Measurements from ENCODE around the gene TOR1A. TPM values are rescaled to one million over a fixed set of nuclear protein-coding genes. Genes with fewer than 3 reads are reported as not detected.

Gene TOR1A
- total RNA-seq, 5 donors from 2014 or later (not counting 1 experiment from before 2014, with no cell fraction given) = 16.6 to 39.3 (median 34.1) TPM

GRCh38 chr9:129835128-129835859 lies 11.4 kb upstream of the TOR1A start, which contains the start of the genes C9orf78 and USP20:
C9orf78 (minus strand) TSS chr9:129835275; CDS start chr9:129835221, 54 bp downstream.
USP20 (plus strand) TSS chr9:129835458; CDS start chr9:129852556, 17,098 bp downstream.
- Mint-ChIP-seq H3K4me3 (peak within 1 kb of the TSS; percentile 97 to 99 (median 97)), H3K27ac (peak within 1 kb of the TSS; percentile 97), H3K27me3 (no peaks in the 10 kb centered on the region), H3K36me3 (peaks cover 15% of the 10 kb centered on the region), H3K9me3 (no peaks in the 10 kb centered on the region), H3K4me1 (peaks cover 61 to 64% (median 63%) of the 10 kb centered on the region in 3 donors)
- under 1% methylated on average over 81 of the region's 81 CpGs for WGBS (ENCODE audit: insufficient coverage)
- peak within 1 kb of the TSS; percentile 75 for H3K27ac ChIP-seq (ENCODE audit: low read length)
- H3K36me3 ChIP-seq (ENCODE audit: control insufficient read depth in 2 of 2, extremely low read depth in 1 of 2, insufficient read depth in 1 of 2, low read length in 1 of 2) = peaks cover 10 to 35% of the 10 kb centered on the region in 2 donors
- peaks cover 35 to 56% of the 10 kb centered on the region in 2 experiments for H3K4me1 ChIP-seq (ENCODE audit: control insufficient read depth in 1 of 2, extremely low read depth in 1 of 2, insufficient read depth in 2 of 2, low read length in 2 of 2)
- CTCF ChIA-PET = interaction anchor here (0.6 to 0.7 kb wide), 2 partner anchors 121 to 997 kb away, joined by 3 to 4 read pairs; no protein-coding TSS in a partner anchor
- H3K9me3 ChIP-seq = no peaks in the 10 kb centered on the region
- H3K27me3 ChIP-seq (replicated peaks in 1 of 2; ENCODE audit: control insufficient read depth in 2 of 2, extremely low read depth in 1 of 2, insufficient read depth in 2 of 2, low read length in 1 of 2) = no peaks in the 10 kb centered on the region
- peak; percentile 90 to 99 (median 96) for DNase-seq
- H3K4me3 ChIP-seq (ENCODE audit: control insufficient read depth in 1 of 2, extremely low read depth in 1 of 2, low read length in 1 of 2) = peak within 1 kb of the TSS; percentile 91
- ATAC-seq (replicated peaks in 1 of 4) = peak; percentile 90 to 95 (median 92)
- POLR2A ChIA-PET = interaction anchor here (0.6 to 1.3 kb wide), 4 partner anchors 9 to 744 kb away, joined by 3 to 6 read pairs (median 4); partner anchors contain the start of gene FUBP3 (in 1 of the 2)

DNA sequence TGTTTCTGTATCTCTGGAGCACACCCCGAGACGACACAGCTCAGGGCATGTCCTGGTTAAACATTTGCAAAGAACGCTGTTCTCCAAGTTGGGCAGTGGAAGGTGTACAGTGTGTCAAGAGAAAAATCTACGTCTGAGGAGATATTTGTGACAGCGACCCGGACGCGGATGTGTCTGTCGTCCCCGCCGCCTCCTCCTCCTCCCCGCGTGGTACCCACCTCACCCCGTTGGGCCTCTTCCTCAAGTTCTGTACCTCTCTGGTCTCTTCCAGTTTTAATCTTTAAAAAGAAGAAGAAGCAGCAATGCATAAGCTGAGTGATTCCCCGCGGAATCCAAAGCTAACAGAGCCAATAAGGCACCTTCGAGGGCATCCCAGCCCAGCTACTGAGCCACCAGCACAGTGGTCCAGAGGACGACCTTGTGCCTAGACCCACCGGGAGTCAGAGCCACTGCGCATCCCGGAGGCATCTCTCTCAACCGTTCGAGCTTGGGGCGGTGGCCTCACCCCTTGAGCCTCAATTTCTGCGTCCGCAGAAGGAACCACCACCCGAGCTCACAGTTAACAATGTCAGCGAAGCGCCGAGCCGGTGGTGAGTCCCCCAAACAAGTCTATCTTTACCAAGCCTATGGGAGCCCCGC lies 10.7 kb upstream of the TOR1A start:
- ATAC-seq (replicated peaks in 1 of 4) = peak; percentile 33 to 43 (median 38)
- peak in 32 of 35 experiments; percentile 27 to 64 (median 52) for DNase-seq
- H3K27ac ChIP-seq (ENCODE audit: low read length) = peak overlapping the region; percentile 75
- no peaks in the 10 kb centered on the region for H3K27me3 Mint-ChIP-seq
- peaks cover 19% of the 10 kb centered on the region for H3K36me3 Mint-ChIP-seq
- ChIA-PET POLR2A (interaction anchor here (0.6 to 1.3 kb wide), 4 partner anchors 8 to 52 kb away, joined by 3 to 4 read pairs (median 3); no protein-coding TSS in a partner anchor), CTCF (interaction anchor here (0.6 to 0.9 kb wide), 3 partner anchors 265 to 996 kb away, joined by 3 read pairs; no protein-coding TSS in a partner anchor)
- peaks cover 54 to 58% (median 57%) of the 10 kb centered on the region in 3 donors for H3K4me1 Mint-ChIP-seq
- peak overlapping the region; percentile 91 for H3K4me3 ChIP-seq (ENCODE audit: control insufficient read depth in 1 of 2, extremely low read depth in 1 of 2, low read length in 1 of 2)
- peak overlapping the region; percentile 97 for H3K27ac Mint-ChIP-seq
- peaks cover 10 to 41% of the 10 kb centered on the region in 2 donors for H3K36me3 ChIP-seq (ENCODE audit: control insufficient read depth in 2 of 2, extremely low read depth in 1 of 2, insufficient read depth in 1 of 2, low read length in 1 of 2)
- 0% methylated on average over 31 of the region's 32 CpGs for WGBS (ENCODE audit: insufficient coverage)
- H3K9me3 ChIP-seq = no peaks in the 10 kb centered on the region
- H3K4me3 Mint-ChIP-seq = peak overlapping the region; percentile 97 to 99 (median 97)
- H3K9me3 Mint-ChIP-seq = no peaks in the 10 kb centered on the region
- H3K4me1 ChIP-seq (ENCODE audit: control insufficient read depth in 1 of 2, extremely low read depth in 1 of 2, insufficient read depth in 2 of 2, low read length in 2 of 2) = peaks cover 29 to 49% of the 10 kb centered on the region in 2 experiments
- no peaks in the 10 kb centered on the region for H3K27me3 ChIP-seq (replicated peaks in 1 of 2; ENCODE audit: control insufficient read depth in 2 of 2, extremely low read depth in 1 of 2, insufficient read depth in 2 of 2, low read length in 1 of 2)

GRCh38 chr9:129832982-129833381 lies 9.0 kb upstream of the TOR1A start:
- Histone ChIP-seq H3K4me3 (ENCODE audit: control insufficient read depth in 1 of 2, extremely low read depth in 1 of 2, low read length in 1 of 2) (no peak overlapping the region), H3K27me3 (replicated peaks in 1 of 2; ENCODE audit: control insufficient read depth in 2 of 2, extremely low read depth in 1 of 2, insufficient read depth in 2 of 2, low read length in 1 of 2) (no peaks in the 10 kb centered on the region), H3K4me1 (ENCODE audit: control insufficient read depth in 1 of 2, extremely low read depth in 1 of 2, insufficient read depth in 2 of 2, low read length in 2 of 2) (peaks cover 14 to 33% of the 10 kb centered on the region in 2 experiments), H3K27ac (ENCODE audit: low read length) (no peak overlapping the region), H3K36me3 (ENCODE audit: control insufficient read depth in 2 of 2, extremely low read depth in 1 of 2, insufficient read depth in 1 of 2, low read length in 1 of 2) (peaks cover 19 to 58% of the 10 kb centered on the region in 2 donors), H3K9me3 (no peaks in the 10 kb centered on the region)
- peak overlapping the region; percentile 50 to 97 for H3K27ac Mint-ChIP-seq
- ChIA-PET POLR2A (interaction anchor here (0.6 to 0.7 kb wide), 4 partner anchors 102 to 557 kb away, joined by 3 to 7 read pairs (median 3); no protein-coding TSS in a partner anchor), CTCF (interaction anchor here in 1 of 2 donors (0.5 kb wide), 1 partner anchor 11 kb away, joined by 4 read pairs; no protein-coding TSS in a partner anchor)
- WGBS (ENCODE audit: insufficient coverage) = no CpG with 5 or more reads among the region's 1 CpG
- no peak for ATAC-seq (replicated peaks in 1 of 4)
- no peaks in the 10 kb centered on the region for H3K9me3 Mint-ChIP-seq
- no peaks in the 10 kb centered on the region for H3K27me3 Mint-ChIP-seq
- peaks cover 38 to 41% (median 41%) of the 10 kb centered on the region in 3 donors for H3K4me1 Mint-ChIP-seq
- H3K4me3 Mint-ChIP-seq = peak overlapping the region; percentile 70 to 99 (median 97)
- no peak for DNase-seq
- H3K36me3 Mint-ChIP-seq = peaks cover 33% of the 10 kb centered on the region

GRCh38 chr9:129828969-129829368 lies 5.0 kb upstream of the TOR1A start:
- 89% methylated on average over 7 of the region's 10 CpGs for WGBS (ENCODE audit: insufficient coverage)
- Histone ChIP-seq H3K27ac (ENCODE audit: low read length) (no peak overlapping the region), H3K27me3 (replicated peaks in 1 of 2; ENCODE audit: control insufficient read depth in 2 of 2, extremely low read depth in 1 of 2, insufficient read depth in 2 of 2, low read length in 1 of 2) (no peaks in the 10 kb centered on the region), H3K4me3 (ENCODE audit: control insufficient read depth in 1 of 2, extremely low read depth in 1 of 2, low read length in 1 of 2) (no peak overlapping the region), H3K9me3 (no peaks in the 10 kb centered on the region), H3K36me3 (ENCODE audit: control insufficient read depth in 2 of 2, extremely low read depth in 1 of 2, insufficient read depth in 1 of 2, low read length in 1 of 2) (peaks cover 19 to 69% of the 10 kb centered on the region in 2 donors), H3K4me1 (ENCODE audit: control insufficient read depth in 1 of 2, extremely low read depth in 1 of 2, insufficient read depth in 2 of 2, low read length in 2 of 2) (peaks cover 5 to 13% of the 10 kb centered on the region in 2 experiments)
- POLR2A ChIA-PET = interaction anchor here in 1 of 2 donors (0.6 kb wide), 1 partner anchor 126 kb away, joined by 3 read pairs; no protein-coding TSS in a partner anchor
- peaks cover 7 to 15% (median 9%) of the 10 kb centered on the region in 3 donors for H3K4me1 Mint-ChIP-seq
- CTCF ChIA-PET = no interaction called here
- no peak overlapping the region for H3K27ac Mint-ChIP-seq
- no peak overlapping the region for H3K4me3 Mint-ChIP-seq
- ATAC-seq (replicated peaks in 1 of 4) (no peak), DNase-seq (no peak)
- no peaks in the 10 kb centered on the region for H3K9me3 Mint-ChIP-seq
- H3K27me3 Mint-ChIP-seq = no peaks in the 10 kb centered on the region
- H3K36me3 Mint-ChIP-seq = peaks cover 31% of the 10 kb centered on the region

DNA sequence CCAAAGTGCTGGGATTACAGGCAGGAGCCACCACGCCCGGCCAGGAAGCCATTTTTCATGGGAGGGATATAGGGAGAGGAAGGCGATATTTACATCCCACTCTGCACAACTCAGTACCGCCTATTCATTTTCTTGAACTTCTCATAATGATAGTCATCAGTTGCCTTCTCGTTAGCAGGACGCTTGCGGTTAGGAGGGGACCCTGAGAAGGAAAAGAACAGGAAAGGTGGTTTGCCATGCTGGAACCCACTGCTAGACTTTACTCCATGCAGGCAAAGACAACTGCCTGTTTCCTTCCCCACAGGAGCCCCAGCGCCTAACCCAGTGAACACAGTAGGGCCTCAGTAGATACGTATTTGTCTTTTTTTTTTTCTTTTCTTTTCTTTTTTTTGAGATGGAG lies 4.1 kb upstream of the TOR1A start:
- H3K4me3 ChIP-seq (ENCODE audit: control insufficient read depth in 1 of 2, extremely low read depth in 1 of 2, low read length in 1 of 2) = no peak overlapping the region
- Mint-ChIP-seq H3K9me3 (no peaks in the 10 kb centered on the region), H3K4me1 (peaks cover 1 to 8% (median 1%) of the 10 kb centered on the region in 3 donors), H3K27me3 (no peaks in the 10 kb centered on the region), H3K36me3 (peaks cover 26% of the 10 kb centered on the region), H3K27ac (no peak overlapping the region), H3K4me3 (no peak overlapping the region)
- H3K4me1 ChIP-seq (ENCODE audit: control insufficient read depth in 1 of 2, extremely low read depth in 1 of 2, insufficient read depth in 2 of 2, low read length in 2 of 2) = peaks cover under 1 to 6% of the 10 kb centered on the region in 2 experiments
- WGBS (ENCODE audit: insufficient coverage) = 67% methylated on average over 1 of the region's 9 CpGs
- no peak for DNase-seq
- POLR2A ChIA-PET = no interaction called here
- no peak for ATAC-seq (replicated peaks in 1 of 4)
- peaks cover 19 to 62% of the 10 kb centered on the region in 2 donors for H3K36me3 ChIP-seq (ENCODE audit: control insufficient read depth in 2 of 2, extremely low read depth in 1 of 2, insufficient read depth in 1 of 2, low read length in 1 of 2)
- H3K27me3 ChIP-seq (replicated peaks in 1 of 2; ENCODE audit: control insufficient read depth in 2 of 2, extremely low read depth in 1 of 2, insufficient read depth in 2 of 2, low read length in 1 of 2) = no peaks in the 10 kb centered on the region
- H3K9me3 ChIP-seq = no peaks in the 10 kb centered on the region
- no peak overlapping the region for H3K27ac ChIP-seq (ENCODE audit: low read length)
- CTCF ChIA-PET = no interaction called here

- ATAC-seq (replicated peaks in 1 of 4) (no peak), DNase-seq (no peak)
- 86% methylated on average over 1 of the region's 1 CpG for WGBS (ENCODE audit: insufficient coverage)
- CTCF ChIA-PET = interaction anchor here in 1 of 2 donors (0.5 kb wide), 1 partner anchor 24 kb away, joined by 3 read pairs; no protein-coding TSS in a partner anchor
- Mint-ChIP-seq H3K27ac (peak overlapping the region in 1 of 2 donors; percentile 52), H3K4me1 (peaks cover 10 to 17% (median 10%) of the 10 kb centered on the region in 3 donors), H3K36me3 (peaks cover 29% of the 10 kb centered on the region), H3K4me3 (no peak overlapping the region), H3K9me3 (no peaks in the 10 kb centered on the region), H3K27me3 (no peaks in the 10 kb centered on the region)
- POLR2A ChIA-PET = interaction anchor here in 1 of 2 donors (0.6 kb wide), 2 partner anchors 8 to 42 kb away, joined by 3 read pairs; partner anchors contain the start of gene C9orf78
- no peak overlapping the region for H3K27ac ChIP-seq (ENCODE audit: low read length)
- H3K4me1 ChIP-seq (ENCODE audit: control insufficient read depth in 1 of 2, extremely low read depth in 1 of 2, insufficient read depth in 2 of 2, low read length in 2 of 2) = peaks cover 4 to 16% of the 10 kb centered on the region in 2 experiments
- H3K36me3 ChIP-seq (ENCODE audit: control insufficient read depth in 2 of 2, extremely low read depth in 1 of 2, insufficient read depth in 1 of 2, low read length in 1 of 2) = peaks cover 19 to 59% of the 10 kb centered on the region in 2 donors
- H3K27me3 ChIP-seq (replicated peaks in 1 of 2; ENCODE audit: control insufficient read depth in 2 of 2, extremely low read depth in 1 of 2, insufficient read depth in 2 of 2, low read length in 1 of 2) = no peaks in the 10 kb centered on the region
- H3K9me3 ChIP-seq = no peaks in the 10 kb centered on the region
- H3K4me3 ChIP-seq (ENCODE audit: control insufficient read depth in 1 of 2, extremely low read depth in 1 of 2, low read length in 1 of 2) = no peak overlapping the region
Measured at GRCh38 chr9:129826759-129827158, 2.8 kb upstream of the TOR1A start.

Data from T-cell (primary cell).